Mammary epithelial cell (primary cell): ENCODE results near the gene RALB.

Experiments
- EZH2 ChIP-seq: IDR thresholded peaks from 2 replicates; pipeline ENCODE4 v1.6.1; 2012; ENCODE audit warnings: low read length, inconsistent platforms, borderline replicate concordance
- TF ChIP-seq, protein P1 (sequence below), 2 donors: IDR thresholded peaks in 1 of 2; conservative IDR thresholded peaks in 1 of 2; 2 replicates each; pipeline ENCODE4 v1.5.1; 2011 to 2012; ENCODE audit warnings: inconsistent platforms in 2 of 2, low read length in 2 of 2, mild to moderate bottlenecking in 2 of 2, control low read depth in 1 of 2, low read depth in 1 of 2; ENCODE audit not compliant: insufficient read depth in 1 of 2; ENCODE audit errors: extremely low read depth in 1 of 2

DNA sequence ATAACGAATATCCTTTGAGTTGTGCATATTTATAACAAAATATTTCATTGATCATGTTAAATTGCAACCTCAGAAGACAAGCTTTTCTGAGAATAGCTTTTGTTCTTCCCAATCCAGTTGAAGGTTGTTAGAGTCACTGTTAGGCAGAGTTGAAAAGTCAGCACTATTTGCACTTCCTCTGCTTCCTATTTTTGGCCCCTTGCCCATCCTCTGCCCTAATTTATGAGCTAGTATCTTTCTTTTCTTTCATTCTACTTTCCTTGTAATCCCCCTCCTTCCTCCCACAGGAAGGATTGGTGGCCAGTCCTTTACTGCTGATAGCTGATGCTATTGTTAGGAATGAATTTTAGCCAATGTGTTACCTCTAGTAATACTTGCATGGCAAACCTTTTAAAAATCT is 4.9 kb downstream of the RALB start:
- TF ChIP-seq, protein P1, sequence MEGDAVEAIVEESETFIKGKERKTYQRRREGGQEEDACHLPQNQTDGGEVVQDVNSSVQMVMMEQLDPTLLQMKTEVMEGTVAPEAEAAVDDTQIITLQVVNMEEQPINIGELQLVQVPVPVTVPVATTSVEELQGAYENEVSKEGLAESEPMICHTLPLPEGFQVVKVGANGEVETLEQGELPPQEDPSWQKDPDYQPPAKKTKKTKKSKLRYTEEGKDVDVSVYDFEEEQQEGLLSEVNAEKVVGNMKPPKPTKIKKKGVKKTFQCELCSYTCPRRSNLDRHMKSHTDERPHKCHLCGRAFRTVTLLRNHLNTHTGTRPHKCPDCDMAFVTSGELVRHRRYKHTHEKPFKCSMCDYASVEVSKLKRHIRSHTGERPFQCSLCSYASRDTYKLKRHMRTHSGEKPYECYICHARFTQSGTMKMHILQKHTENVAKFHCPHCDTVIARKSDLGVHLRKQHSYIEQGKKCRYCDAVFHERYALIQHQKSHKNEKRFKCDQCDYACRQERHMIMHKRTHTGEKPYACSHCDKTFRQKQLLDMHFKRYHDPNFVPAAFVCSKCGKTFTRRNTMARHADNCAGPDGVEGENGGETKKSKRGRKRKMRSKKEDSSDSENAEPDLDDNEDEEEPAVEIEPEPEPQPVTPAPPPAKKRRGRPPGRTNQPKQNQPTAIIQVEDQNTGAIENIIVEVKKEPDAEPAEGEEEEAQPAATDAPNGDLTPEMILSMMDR (conservative IDR thresholded peaks at IDR 0.05 in 1 of 2, IDR thresholded peaks at IDR 0.05 in 1 of 2; ENCODE audit: extremely low read depth in 1 of 2, insufficient read depth in 1 of 2, low read depth in 1 of 2, low read length in 2 of 2): no peak
- TF ChIP-seq EZH2: no peak
